H9 (cell line): ENCODE results near the gene IL17RE. TPM values are rescaled to one million over a fixed set of nuclear protein-coding genes. Genes with fewer than 3 reads are reported as not detected.

Source experiments
- DNase-seq: peaks from one replicate; pipeline ENCODE4 v3.0.0-alpha.2; 2017
- H2AFZ ChIP-seq: one replicate; pipeline ENCODE4 v1.6.1; 2013; ENCODE audit warnings: mild to moderate bottlenecking, low read length, control low read depth, moderate library complexity
- H2AK5ac ChIP-seq: 2 replicates; pipeline ENCODE4 v1.6.1; 2013; ENCODE audit warnings: low read length, control low read depth, mixed read lengths; ENCODE audit not compliant: insufficient read length
- H2BK120ac ChIP-seq: one replicate; pipeline ENCODE4 v1.6.1; 2013; ENCODE audit warnings: low read depth, mild to moderate bottlenecking, low read length, control low read depth, inconsistent platforms; ENCODE audit not compliant: poor library complexity, severe bottlenecking
- H2BK12ac ChIP-seq: 2 replicates; pipeline ENCODE4 v1.6.1; 2013; ENCODE audit warnings: low read length, control low read depth, mixed read lengths, low read depth; ENCODE audit not compliant: insufficient read length
- H2BK15ac ChIP-seq: 2 replicates; pipeline ENCODE4 v1.6.1; 2013; ENCODE audit warnings: low read depth, low read length, control low read depth
- H2BK20ac ChIP-seq: one replicate; pipeline ENCODE4 v1.6.1; 2013; ENCODE audit warnings: low read depth, mild to moderate bottlenecking, low read length, control low read depth, inconsistent platforms; ENCODE audit not compliant: poor library complexity, severe bottlenecking
- H2BK5ac ChIP-seq: 2 replicates; pipeline ENCODE4 v1.6.1; 2013; ENCODE audit warnings: low read length, control low read depth, mixed read lengths; ENCODE audit not compliant: insufficient read length
- H3K14ac ChIP-seq: 2 replicates; pipeline ENCODE4 v1.6.1; 2013; ENCODE audit warnings: low read length, control low read depth; ENCODE audit not compliant: insufficient read depth
- H3K18ac ChIP-seq: 2 replicates; pipeline ENCODE4 v1.6.1; 2013; ENCODE audit warnings: low read depth, mild to moderate bottlenecking, mixed read lengths, low read length, control low read depth; ENCODE audit not compliant: insufficient read length
- H3K23ac ChIP-seq: 2 replicates; pipeline ENCODE4 v1.6.1; 2013; ENCODE audit warnings: low read length, control low read depth, mixed read lengths, low read depth; ENCODE audit not compliant: insufficient read length
- H3K23me2 ChIP-seq: 2 replicates; pipeline ENCODE4 v1.6.1; 2013; ENCODE audit warnings: low read depth, mild to moderate bottlenecking, mixed read lengths, low read length, control low read depth; ENCODE audit not compliant: insufficient read length, poor library complexity, severe bottlenecking
- H3K27ac ChIP-seq: 2 replicates; pipeline ENCODE4 v1.5.1; 2013; ENCODE audit warnings: low read length, control low read depth, mixed read lengths, low read depth; ENCODE audit not compliant: insufficient read length
- H3K27me3 ChIP-seq: 2 replicates; pipeline ENCODE4 v1.6.1; 2013; ENCODE audit warnings: low read length, control low read depth, inconsistent platforms; ENCODE audit not compliant: insufficient read depth
- H3K4ac ChIP-seq: 2 replicates; pipeline ENCODE4 v1.6.1; 2013; ENCODE audit warnings: low read depth, mild to moderate bottlenecking, control low read depth, inconsistent platforms, low read length, moderate library complexity
- H3K4me1 ChIP-seq: 2 replicates; pipeline ENCODE4 v1.6.1; 2013; ENCODE audit warnings: low read length, control low read depth, inconsistent platforms; ENCODE audit not compliant: insufficient read depth
- H3K4me2 ChIP-seq: 2 replicates; pipeline ENCODE4 v1.6.1; 2013; ENCODE audit warnings: low read length, control low read depth, mixed read lengths; ENCODE audit not compliant: insufficient read length, insufficient read depth
- H3K56ac ChIP-seq: 2 replicates; pipeline ENCODE4 v1.6.1; 2013; ENCODE audit warnings: low read depth, mild to moderate bottlenecking, mixed read lengths, low read length, control low read depth; ENCODE audit not compliant: insufficient read length
- H3K79me1 ChIP-seq: 2 replicates; pipeline ENCODE4 v1.6.1; 2013; ENCODE audit warnings: low read depth, mild to moderate bottlenecking, moderate library complexity, low read length, control low read depth, inconsistent platforms; ENCODE audit not compliant: insufficient read depth, poor library complexity, severe bottlenecking
- H3K79me2 ChIP-seq: 2 replicates; pipeline ENCODE4 v1.6.1; 2013; ENCODE audit warnings: low read length, control low read depth, inconsistent platforms; ENCODE audit not compliant: insufficient read depth
- H3K9ac ChIP-seq: 2 replicates; pipeline ENCODE4 v1.6.1; 2013; ENCODE audit warnings: low read length, control low read depth, mixed read lengths; ENCODE audit not compliant: insufficient read length; ENCODE audit errors: extremely low read depth
- H3K9me3 ChIP-seq: one replicate; pipeline ENCODE4 v1.6.1; 2013; ENCODE audit warnings: low read depth, low read length, inconsistent platforms; ENCODE audit not compliant: control insufficient read depth
- H3T11ph ChIP-seq: one replicate; pipeline ENCODE4 v1.6.1; 2013; ENCODE audit warnings: mild to moderate bottlenecking, low read length, control low read depth, inconsistent platforms
- H4K20me1 ChIP-seq: one replicate; pipeline ENCODE4 v1.6.1; 2013; ENCODE audit not compliant: control insufficient read depth, insufficient read length, insufficient read depth
- H4K5ac ChIP-seq: 2 replicates; pipeline ENCODE4 v1.6.1; 2013; ENCODE audit warnings: low read depth, mild to moderate bottlenecking, mixed read lengths, low read length, control low read depth; ENCODE audit not compliant: insufficient read length
- H4K8ac ChIP-seq: replicated peaks from 2 replicates; pipeline ENCODE4 v1.6.1; 2013; ENCODE audit warnings: low read length, control low read depth, mixed read lengths, low read depth; ENCODE audit not compliant: insufficient read length
- H4K91ac ChIP-seq: 2 replicates; pipeline ENCODE4 v1.6.1; 2013; ENCODE audit warnings: low read depth, mild to moderate bottlenecking, moderate library complexity, mixed read lengths, low read length, control low read depth; ENCODE audit not compliant: insufficient read length
- H3K27ac Mint-ChIP-seq, 3 experiments: 2 replicates in 2 of 3; 3 replicates in 1 of 3; pipeline ENCODE4 v1.8.0; 2020 to 2021; ENCODE audit warnings: mixed read lengths in 3 of 3, mild to moderate bottlenecking in 1 of 3, moderate library complexity in 1 of 3
- H3K27me3 Mint-ChIP-seq: 2 replicates; pipeline ENCODE4 v1.8.0; 2021; ENCODE audit warnings: low read depth, mild to moderate bottlenecking, moderate library complexity, mixed read lengths
- H3K36me3 Mint-ChIP-seq, 3 experiments: 2 replicates in 2 of 3; 3 replicates in 1 of 3; pipeline ENCODE4 v1.8.0; 2020 to 2021; ENCODE audit warnings: low read depth in 3 of 3, mixed read lengths in 3 of 3; ENCODE audit not compliant: insufficient read depth in 1 of 3
- H3K4me1 Mint-ChIP-seq, 2 experiments: 2 replicates each; pipeline ENCODE4 v1.8.0; 2020; ENCODE audit warnings: mixed read lengths in 2 of 2
- H3K4me3 Mint-ChIP-seq, 2 experiments: 2 replicates in 1 of 2; 3 replicates in 1 of 2; pipeline ENCODE4 v1.8.0; 2020 to 2021; ENCODE audit warnings: mild to moderate bottlenecking in 2 of 2, mixed read lengths in 2 of 2, moderate library complexity in 1 of 2
- H3K9me3 Mint-ChIP-seq, 2 experiments: 2 replicates in 1 of 2; 3 replicates in 1 of 2; pipeline ENCODE4 v1.8.0; 2020; ENCODE audit warnings: mild to moderate bottlenecking in 2 of 2, mixed read lengths in 2 of 2, moderate library complexity in 1 of 2
- total RNA-seq: library from RNA; stranded (reverse); gene quantifications from 2 replicates; pipeline ENCODE4 v1.2.1, GENCODE V29; 2021
- TF ChIP-seq, protein P1 (sequence below): fragments of 200-600 bp; sonication (generic); conservative IDR thresholded peaks from 3 replicates; pipeline ENCODE4 v1.8.0; 2021; ENCODE audit warnings: antibody characterized with exemption, mild to moderate bottlenecking

Gene IL17RE
- total RNA-seq, 1 experiment from 2014 or later = 2.1 TPM

DNA sequence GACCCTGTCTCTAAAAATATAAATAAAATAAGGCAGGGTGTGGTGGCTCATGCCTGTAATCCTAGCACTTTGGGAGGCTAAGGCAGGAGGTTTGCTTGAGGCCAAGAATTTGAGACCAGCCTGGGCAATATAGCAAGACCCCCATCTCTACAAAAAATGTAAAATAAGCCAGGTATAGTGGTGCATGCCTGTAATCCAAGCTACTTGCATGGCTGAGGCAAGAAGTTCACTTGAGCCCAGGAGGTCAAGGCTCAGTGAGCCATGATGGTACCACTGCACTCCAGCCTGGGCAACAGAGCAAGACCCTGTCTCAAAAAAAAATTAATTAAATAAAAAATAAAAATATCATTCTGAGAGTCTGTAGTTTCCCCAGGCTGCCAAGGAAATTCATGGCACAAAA, 16.3 kb upstream of the IL17RE start:
- TF ChIP-seq, protein P1, sequence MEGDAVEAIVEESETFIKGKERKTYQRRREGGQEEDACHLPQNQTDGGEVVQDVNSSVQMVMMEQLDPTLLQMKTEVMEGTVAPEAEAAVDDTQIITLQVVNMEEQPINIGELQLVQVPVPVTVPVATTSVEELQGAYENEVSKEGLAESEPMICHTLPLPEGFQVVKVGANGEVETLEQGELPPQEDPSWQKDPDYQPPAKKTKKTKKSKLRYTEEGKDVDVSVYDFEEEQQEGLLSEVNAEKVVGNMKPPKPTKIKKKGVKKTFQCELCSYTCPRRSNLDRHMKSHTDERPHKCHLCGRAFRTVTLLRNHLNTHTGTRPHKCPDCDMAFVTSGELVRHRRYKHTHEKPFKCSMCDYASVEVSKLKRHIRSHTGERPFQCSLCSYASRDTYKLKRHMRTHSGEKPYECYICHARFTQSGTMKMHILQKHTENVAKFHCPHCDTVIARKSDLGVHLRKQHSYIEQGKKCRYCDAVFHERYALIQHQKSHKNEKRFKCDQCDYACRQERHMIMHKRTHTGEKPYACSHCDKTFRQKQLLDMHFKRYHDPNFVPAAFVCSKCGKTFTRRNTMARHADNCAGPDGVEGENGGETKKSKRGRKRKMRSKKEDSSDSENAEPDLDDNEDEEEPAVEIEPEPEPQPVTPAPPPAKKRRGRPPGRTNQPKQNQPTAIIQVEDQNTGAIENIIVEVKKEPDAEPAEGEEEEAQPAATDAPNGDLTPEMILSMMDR = no peak
- Histone ChIP-seq H2BK5ac (no peak overlapping the region), H4K5ac (no peak overlapping the region), H3K4me1 (no peaks in the 10 kb centered on the region), H3T11ph (no peak overlapping the region), H3K23ac (no peak overlapping the region), H3K79me2 (peaks cover 5% of the 10 kb centered on the region; the same call in 1 of the 2 replicates), H3K4me2 (no peak overlapping the region), H2AK5ac (no peak overlapping the region), H3K4ac (no peak overlapping the region), H4K20me1 (no peaks in the 10 kb centered on the region), H3K9ac (no peak overlapping the region), H3K27me3 (no peaks in the 10 kb centered on the region; the same call in 1 of the 2 replicates), H3K14ac (no peak overlapping the region), H2AFZ (no peak overlapping the region), H4K91ac (no peak overlapping the region), H4K8ac (no peak overlapping the region), H3K56ac (no peak overlapping the region), H3K9me3 (no peaks in the 10 kb centered on the region), H2BK120ac (no peak overlapping the region), H3K27ac (no peak overlapping the region), H3K18ac (no peak overlapping the region), H3K23me2 (no peaks in the 10 kb centered on the region), H3K79me1 (no peaks in the 10 kb centered on the region), H2BK12ac (no peak overlapping the region), H2BK20ac (no peak overlapping the region), H2BK15ac (no peak overlapping the region)
- Mint-ChIP-seq H3K4me3 (no peak overlapping the region), H3K27ac (no peak overlapping the region), H3K36me3 (peaks cover 0 to 4% (median 0%) of the 10 kb centered on the region in 3 experiments; a peak in 1 of 7 replicates), H3K27me3 (no peaks in the 10 kb centered on the region; the same call in 1 of the 2 replicates), H3K4me1 (peaks cover 6 to 9% of the 10 kb centered on the region in 2 experiments), H3K9me3 (no peaks in the 10 kb centered on the region)
- DNase-seq = no peak
